ENCODE results near the gene MXI1. TPM values are rescaled to one million over a fixed set of nuclear protein-coding genes. Genes with fewer than 3 reads are reported as not detected.

MXI1 gene
- total and polyA plus RNA-seq, 2 experiments from 2014 or later: 5.1 to 8.5 TPM

GRCh38 chr10:110303681-110304080 lies 96.3 kb downstream of the MXI1 start:
- peaks cover 47% of the 10 kb centered on the region for H3K36me3 Mint-ChIP-seq (ENCODE audit: low read depth)
- no peak overlapping the region for H2AFZ ChIP-seq
- H3K9me3 Mint-ChIP-seq: no peaks in the 10 kb centered on the region
- H3K4me3 Mint-ChIP-seq: peak overlapping the region; percentile 95
- peaks cover 17% of the 10 kb centered on the region; the same call in 1 of the 2 replicates for H4K20me1 ChIP-seq (replicated peaks; ENCODE audit: insufficient read depth)
- DNase-seq (ENCODE audit: low spot score) (no peak), ATAC-seq (no peak)
- H3K36me3 ChIP-seq (ENCODE audit: insufficient read depth): peaks cover 44% of the 10 kb centered on the region
- H3K27me3 Mint-ChIP-seq (ENCODE audit: insufficient read depth, low read depth, poor library complexity): peaks cover 8% of the 10 kb centered on the region
- no peaks in the 10 kb centered on the region for H3K27me3 ChIP-seq (ENCODE audit: insufficient read depth)
- peak overlapping the region; percentile 85 for H3K4me3 ChIP-seq
- peaks cover 19% of the 10 kb centered on the region for H3K4me1 Mint-ChIP-seq
- no peaks in the 10 kb centered on the region; the same call in 1 of the 2 replicates for H3K4me1 ChIP-seq (ENCODE audit: insufficient read depth)
- no peaks in the 10 kb centered on the region for H3K9me2 ChIP-seq (ENCODE audit: insufficient read depth)
- peak overlapping the region; percentile 99 for H3K27ac Mint-ChIP-seq
- H3K27ac ChIP-seq (ENCODE audit: low read depth): no peak overlapping the region
- H3F3A ChIP-seq (replicated peaks; ENCODE audit: low read depth): no peaks in the 10 kb centered on the region
- TF ChIP-seq ZNF331 (CRISPR knock-in tag; IDR thresholded peaks at IDR 0.05; ENCODE audit: low read depth) (no peak), EZH2phosphoT487 (IDR thresholded peaks at IDR 0.05; ENCODE audit: unreplicated experiment) (no peak), REST (IDR thresholded peaks at IDR 0.05; ENCODE audit: unreplicated experiment) (no peak), ETS1 (IDR thresholded peaks at IDR 0.05) (no peak), EZH2 (IDR thresholded peaks at IDR 0.05; ENCODE audit: low read depth, unreplicated experiment) (no peak), STAT1 (IDR thresholded peaks at IDR 0.05; ENCODE audit: unreplicated experiment) (no peak), NANOG (IDR thresholded peaks at IDR 0.05; ENCODE audit: borderline replicate concordance) (no peak), JUNB (IDR thresholded peaks at IDR 0.05; ENCODE audit: unreplicated experiment) (no peak), ZNF114 (CRISPR knock-in tag; IDR thresholded peaks at IDR 0.05) (no peak), CREB1 (CRISPR knock-in tag; IDR thresholded peaks at IDR 0.05; ENCODE audit: low read depth) (no peak), POLR2AphosphoS5 (IDR thresholded peaks at IDR 0.05; ENCODE audit: low read depth) (no peak), CTCF (conservative IDR thresholded peaks at IDR 0.05; ENCODE audit: low read depth in 2 of 2) (no peak), ZNF462 (CRISPR knock-in tag; IDR thresholded peaks at IDR 0.05) (no peak)
- H3K79me2 ChIP-seq (replicated peaks; ENCODE audit: insufficient read depth): peaks cover 53% of the 10 kb centered on the region
- peak overlapping the region; percentile 84 for H3K4me2 ChIP-seq

Measured in GM23338 (cell line).